ENCODE measurements around the gene ASAP2.

GRCh38 chr2:9345343-9345742 lies 138.7 kb downstream of the ASAP2 start:
- no peak for TF ChIP-seq EZH2 (IDR thresholded peaks at IDR 0.05; ENCODE audit: low read length)
- TF ChIP-seq CTCF (optimal IDR thresholded peaks at IDR 0.05 in 1 of 3, IDR thresholded peaks at IDR 0.05 in 1 of 3, conservative IDR thresholded peaks at IDR 0.05 in 1 of 3; ENCODE audit: extremely low read depth in 1 of 3, insufficient read depth in 2 of 3, low read length in 3 of 3): no peak
